Stimulated activated CD8-positive, alpha-beta memory T cell treated with anti-CD3 and anti-CD28 coated beads, Interleukin-15, amount 100 ng/mL, for 4 hours (primary cell): ENCODE data around the gene TMEM72.

Experiments used
- DNase-seq, 2 donors: peaks; one replicate each; pipeline ENCODE4 v3.0.0-alpha.2; 2020; ENCODE audit warnings: low read depth in 2 of 2

TMEM72 gene

DNA sequence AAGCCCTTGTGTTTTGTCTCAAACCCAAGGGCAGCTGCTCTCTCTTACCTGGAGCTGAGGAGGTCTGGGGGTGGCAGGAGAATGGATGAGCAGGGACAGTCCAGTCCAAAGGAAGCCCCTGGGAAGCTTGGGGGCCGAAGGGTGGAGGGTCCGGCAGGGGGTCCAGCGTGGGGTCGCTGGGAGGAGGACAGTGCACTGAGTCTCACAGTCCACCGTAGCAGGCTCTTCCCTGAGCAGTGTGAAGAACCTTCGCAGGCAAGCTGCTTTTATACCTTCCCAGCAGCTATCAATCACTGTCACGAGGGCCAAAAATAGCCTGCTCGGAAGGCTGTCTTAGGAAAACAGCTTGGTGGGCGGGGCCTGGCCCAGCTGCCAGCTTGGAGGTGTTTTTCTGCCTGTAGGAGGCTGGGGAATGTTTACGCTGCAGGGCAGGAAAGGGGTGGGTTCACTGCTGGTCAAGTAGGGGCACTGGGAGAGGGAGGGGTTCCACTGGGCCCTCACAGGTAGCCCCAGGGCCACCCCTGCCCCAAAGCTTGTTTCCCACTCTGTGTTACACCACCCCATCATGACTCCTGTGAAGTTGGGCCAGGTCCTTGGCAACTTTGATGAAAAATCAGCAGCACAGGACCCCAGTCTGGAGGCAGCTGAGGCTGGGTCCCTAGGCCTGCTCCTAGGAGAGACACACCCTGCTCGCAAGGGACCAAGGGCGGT, 67.6 kb downstream of the TMEM72 start, which contains the start of gene DEPP1:
Gene DEPP1 (minus strand): TSS at position 240 of the 711 bp plus-strand sequence. CDS start 779 bp downstream, outside the sequence.
- DNase-seq, result no peak

DNA sequence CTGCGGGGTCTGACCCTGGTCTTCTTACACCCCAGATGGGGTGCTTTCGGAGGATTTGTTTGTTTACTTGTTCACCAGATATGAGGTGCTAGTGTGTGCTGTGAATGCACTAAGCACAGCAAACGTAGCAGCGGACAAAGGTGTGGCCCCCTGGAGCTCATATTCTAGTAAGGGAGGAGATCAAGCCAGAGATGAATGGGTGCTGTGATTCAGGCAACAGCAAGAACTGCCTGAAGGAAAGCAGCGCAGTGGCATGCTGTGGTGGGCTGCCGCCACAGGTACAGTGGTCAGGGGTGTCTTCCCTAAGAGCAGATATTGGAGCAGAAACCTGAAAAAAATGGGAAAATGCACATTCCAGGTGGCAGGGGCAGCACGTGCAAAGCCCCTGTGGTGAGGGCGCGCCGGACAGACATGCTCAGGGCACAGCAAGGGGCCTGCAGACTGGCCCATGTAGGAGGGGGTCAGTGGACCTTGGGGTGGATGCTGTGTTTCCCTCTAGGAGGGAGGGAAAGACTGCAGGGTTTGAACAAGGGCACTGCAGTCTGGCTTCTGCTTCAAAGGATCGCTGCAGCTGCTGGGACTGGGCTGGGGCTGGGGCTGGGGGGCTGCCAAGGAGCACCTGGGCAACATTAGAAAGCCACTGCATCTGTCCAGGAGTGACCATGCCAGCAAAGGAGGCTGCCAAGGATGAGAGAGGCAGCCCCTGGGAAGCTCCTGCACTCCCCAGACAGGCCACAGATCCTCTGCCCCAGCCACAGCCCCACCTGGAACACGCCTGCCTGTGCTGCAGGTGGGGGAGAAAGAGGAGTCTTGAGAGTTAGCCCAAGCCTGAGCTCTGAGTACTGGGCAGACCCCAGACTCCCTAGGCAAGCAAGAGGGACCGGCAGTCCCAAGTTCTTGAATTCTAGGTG, 68.4 kb downstream of the TMEM72 start:
- DNase-seq, result no peak

DNA sequence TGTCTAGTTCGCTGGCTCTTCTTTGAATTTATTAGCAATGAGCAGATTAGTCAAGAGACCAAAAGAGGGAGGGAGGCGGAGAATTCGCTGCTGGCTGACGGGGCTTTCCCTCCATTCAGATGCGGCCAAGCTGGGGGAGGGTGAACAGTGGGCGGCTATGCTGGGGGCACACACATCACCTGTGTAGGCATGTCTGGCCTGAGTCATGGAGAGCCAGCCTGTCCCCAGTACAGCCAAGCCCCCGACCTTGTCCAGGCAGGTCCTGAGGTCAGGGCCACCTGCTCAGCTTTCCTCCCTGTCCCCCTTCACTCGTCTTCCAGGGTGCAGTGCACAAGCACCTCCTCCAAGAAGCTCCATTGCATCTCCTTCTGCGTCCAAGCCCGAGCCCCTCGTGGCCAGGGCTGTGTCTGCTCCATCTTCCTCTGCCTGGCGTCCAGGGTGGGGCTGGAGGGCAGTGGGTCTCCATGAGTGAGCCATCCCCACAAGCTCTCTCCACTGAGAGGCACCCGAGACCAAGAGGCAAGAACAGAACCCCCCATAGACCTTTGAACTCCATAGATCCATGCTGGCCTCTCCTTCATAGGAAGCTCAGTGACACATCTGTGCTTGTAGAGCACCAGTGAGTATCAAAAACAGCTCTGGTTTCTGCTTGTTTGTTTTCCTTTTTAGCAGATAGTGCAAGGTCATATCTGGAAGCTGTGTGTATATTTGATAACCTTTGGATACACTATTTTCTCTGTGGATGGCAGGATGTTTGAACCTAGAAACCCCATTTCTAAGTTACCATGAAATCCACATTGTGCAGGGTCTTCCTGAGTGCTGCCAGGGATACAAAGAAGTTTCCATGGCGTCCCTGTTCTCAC, 69.4 kb downstream of the TMEM72 start:
- no peak for DNase-seq

DNA sequence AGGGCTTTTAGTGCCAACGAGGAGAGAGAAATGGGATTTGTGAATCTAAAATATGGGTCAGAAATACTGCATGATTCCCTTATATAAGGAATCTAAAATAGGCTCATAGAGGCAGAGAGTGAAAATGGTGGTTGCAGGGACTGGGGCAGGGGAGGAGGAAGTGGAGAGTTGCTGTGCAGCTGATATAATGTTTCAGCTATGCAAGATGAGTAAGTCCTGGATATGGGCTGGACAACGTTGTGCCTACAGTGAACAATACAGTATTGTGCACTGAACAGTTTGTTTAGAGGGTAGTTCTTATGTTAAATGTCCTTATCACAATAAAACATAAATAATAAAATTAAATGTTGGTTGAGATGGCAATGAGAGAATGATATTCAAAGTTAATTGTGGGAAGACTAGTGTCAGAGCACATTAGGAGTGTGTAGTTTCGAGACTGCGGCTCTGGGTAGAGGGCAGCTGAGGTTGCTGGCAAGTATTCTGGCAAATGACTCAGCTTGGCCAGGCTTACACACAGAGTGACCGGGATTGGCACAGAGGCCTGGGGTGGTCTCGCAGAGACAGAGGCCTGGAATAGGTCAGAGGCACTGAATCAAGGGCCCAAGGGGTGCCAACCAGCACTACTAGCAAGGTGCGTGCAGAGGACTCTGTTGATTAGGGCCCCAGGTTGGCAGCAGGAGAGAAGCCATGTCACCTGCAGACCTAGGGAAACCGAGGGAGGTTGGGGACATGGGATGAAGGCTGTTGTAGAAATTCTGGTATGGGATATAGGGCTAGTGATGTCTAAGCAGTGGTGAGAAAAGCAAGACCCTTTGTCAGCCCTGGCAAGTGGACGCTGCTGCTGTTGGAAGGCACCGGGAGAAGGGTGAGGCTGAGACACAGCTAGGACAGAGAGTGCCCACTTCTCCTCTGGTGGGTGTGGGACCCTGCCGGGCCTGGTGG, 70.3 kb downstream of the TMEM72 start:
- no peak for DNase-seq

DNA sequence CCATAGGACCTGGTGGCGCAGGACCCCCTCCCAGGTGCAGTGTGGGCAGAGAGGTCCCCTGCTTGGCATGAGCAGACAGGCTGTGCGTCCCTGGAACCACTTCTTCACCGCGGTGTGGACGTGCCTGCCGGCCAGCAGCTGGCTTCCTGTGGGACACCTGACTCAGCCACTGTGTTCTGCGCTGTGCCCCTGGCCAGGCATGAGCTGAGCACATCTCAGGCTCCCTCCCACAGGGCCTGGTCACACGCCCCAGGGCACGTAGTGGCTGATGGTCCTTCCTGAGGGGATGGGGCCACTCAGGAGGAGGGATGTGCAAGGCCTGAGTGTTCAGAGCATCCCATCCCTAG, 71.0 kb downstream of the TMEM72 start:
- DNase-seq, result no peak

DNA sequence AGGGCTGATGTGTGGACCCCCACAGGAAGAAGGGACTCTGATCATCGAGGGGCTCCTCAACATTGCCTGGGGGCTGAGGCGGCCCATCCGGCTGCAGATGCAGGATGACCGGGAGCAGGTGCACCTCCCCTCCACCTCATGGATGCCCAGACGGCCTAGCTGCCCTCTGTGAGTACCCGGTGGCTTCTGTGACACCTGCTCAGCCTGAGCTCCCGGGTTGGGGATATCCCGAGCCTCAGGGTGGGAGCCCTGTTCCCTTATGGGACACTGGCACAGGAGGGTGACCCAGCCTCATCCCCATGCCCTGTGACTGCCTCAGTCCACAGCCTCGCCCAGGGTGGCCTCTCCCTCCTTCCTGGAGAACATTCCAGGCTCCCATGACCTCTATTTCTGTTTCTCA, 71.4 kb downstream of the TMEM72 start:
- DNase-seq, result no peak

DNA sequence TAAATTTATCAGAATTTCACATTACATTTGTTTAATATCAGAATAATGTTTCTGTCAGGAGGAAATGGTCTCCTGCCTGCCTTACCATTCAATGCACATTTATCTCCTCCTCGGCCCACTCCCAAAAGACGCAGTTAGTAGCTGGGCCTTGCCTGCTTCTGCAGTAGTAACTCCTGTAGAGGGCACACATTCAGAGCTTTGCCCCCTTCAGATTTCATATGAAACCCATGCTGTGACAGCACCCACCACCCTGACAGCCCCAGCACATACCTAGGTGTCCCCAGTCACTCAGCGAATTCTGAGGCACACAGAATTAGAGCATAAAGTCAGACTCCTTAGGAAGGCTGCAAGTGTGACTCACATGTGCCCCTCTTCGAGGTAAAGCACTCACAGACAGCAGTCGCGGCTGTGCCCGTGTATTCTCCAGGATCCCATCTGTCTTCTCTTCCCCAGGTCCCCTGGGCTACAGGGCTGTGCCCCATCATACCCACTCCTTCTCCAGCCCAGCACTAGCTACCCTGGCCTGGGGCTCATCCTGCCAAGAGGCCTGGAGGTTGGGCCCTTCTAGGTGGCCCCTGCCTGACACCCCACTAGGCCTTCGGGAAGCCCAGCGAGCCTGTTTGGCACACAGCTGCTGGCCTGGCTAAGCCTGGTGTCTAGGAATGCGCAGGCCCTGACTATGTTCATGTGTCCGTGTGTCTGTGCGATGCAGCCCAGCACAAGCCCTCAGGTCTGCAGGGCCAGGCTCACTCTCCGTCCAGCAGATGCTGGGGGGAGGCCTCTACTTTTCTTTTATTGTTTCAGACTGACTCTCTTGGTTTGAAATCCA, 72.1 kb downstream of the TMEM72 start:
- DNase-seq, result no peak

DNA sequence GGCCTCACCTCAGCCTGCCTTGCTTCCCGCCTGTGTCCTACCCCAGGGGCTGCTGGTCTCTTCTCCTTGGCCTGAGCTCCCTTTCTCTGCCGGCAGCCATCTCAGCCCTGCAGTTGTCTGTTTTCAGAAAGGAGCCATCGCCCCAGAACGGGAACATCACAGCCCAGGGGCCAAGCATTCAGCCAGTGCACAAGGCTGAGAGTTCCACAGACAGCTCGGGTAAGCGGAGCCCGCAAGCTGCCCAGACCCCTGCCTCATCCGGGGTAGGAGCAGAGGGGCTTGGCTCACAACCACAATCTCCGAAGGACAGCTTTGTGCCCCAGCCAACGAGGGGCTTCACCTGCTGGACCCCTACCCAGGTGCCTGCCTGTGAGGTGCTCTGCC, 72.8 kb downstream of the TMEM72 start:
- no peak for DNase-seq

DNA sequence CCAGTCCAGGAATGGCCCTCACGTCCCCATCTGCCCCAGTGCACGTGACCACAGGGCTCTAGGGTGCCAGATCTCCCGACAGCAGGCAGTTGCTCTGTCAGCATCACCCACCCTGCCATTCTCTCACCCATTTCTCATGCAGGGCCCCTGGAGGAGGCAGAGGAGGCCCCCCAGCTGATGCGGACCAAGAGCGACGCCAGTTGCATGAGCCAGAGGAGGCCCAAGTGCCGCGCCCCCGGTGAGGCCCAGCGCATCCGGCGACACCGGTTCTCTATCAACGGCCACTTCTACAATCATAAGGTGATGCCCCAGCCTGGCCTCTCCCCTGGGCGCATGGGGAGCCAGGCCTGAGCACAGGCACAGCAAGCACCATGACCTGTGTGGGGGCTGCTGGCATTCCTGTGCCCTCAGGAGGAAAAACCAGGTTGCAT, 73.5 kb downstream of the TMEM72 start:
- no peak for DNase-seq

DNA sequence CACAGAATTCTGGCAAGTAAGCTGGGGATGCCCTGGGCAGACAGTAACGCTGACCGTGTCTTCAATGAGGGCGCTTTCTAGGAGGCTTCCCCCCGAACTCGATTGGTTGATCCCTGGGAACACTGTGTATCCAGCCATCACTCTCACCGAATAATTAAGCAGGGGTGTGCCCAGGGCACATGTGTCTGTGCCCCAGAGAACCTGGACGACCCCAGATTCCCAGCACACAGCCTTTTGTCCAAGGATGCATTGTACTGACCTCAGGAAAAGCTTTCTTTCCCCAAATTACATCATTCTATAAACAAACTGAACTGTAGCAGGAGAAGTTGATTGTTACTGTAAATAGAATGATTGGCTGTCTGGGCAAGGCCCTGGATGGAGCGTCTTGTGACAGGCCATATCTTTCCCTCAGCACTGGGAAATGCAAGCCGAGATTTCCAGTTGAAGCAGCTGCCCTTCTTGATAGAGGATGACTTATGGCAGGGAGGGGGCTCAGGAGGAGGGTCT, 74.1 kb downstream of the TMEM72 start:
- DNase-seq, result no peak

DNA sequence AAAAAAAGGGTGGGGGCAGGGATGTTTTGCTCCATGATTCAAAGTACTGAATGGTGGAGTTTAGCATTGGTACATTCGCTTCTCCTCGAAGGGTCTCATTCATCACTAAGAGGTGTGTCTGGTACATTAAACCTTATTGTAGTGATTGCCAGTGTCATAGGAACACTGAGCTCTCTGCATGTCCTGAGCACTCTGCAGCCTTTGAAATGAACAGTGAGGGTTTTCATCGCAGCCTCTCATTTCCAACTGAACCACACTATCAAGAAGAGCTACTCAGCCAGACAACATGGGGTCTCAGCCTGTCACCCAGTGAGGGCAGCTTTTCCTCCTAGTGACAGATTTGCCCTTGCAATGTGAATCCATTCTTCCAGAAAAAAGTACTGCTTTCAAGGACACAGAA, 75.0 kb downstream of the TMEM72 start:
- no peak for DNase-seq
